LoVo (cell line): Measurements from ENCODE around the gene CPA5.
A peak's percentile ranks its signal among the peaks of the same experiment; 100 is the strongest.

ENCODE experiments used
- DNase-seq: peaks from one replicate; pipeline ENCODE4 v3.0.0-alpha.2; 2016; ENCODE audit warnings: low spot score

The CPA5 gene

DNA sequence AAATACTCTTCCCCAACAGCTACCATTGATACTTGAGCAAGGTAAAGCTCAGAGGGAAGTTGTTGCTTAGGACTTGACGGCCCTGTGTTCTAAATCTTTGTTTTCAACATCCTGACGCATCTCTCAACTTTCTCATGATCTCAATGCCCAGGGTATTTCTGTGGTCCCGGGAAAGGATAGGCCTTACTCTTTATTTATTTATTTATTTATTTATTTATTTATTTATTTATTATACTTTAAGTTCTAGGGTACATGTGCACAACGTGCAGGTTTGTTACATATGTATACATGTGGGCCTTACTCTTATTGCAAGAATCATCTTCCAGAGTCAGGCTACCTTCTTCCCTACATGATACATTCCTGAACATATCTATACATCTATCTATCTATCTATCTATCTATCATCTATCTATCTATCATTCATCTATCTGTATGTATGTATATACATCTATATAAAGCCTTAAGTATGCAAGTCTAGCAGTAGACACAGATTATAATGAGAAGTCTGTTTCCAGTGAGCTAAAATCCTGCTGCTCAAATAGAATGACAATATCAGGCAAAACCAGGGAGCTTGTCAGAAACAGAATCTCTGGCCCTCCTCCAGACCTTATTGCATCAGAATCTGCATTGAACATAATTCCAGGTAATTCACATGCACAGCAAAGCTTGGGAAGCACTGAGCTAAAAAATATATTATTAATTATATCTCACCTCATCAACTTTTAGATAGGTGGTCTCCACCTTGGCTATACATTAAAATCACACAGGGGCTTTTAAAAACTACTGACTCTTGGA is 12.2 kb upstream of the CPA5 start:
- no peak for DNase-seq

DNA sequence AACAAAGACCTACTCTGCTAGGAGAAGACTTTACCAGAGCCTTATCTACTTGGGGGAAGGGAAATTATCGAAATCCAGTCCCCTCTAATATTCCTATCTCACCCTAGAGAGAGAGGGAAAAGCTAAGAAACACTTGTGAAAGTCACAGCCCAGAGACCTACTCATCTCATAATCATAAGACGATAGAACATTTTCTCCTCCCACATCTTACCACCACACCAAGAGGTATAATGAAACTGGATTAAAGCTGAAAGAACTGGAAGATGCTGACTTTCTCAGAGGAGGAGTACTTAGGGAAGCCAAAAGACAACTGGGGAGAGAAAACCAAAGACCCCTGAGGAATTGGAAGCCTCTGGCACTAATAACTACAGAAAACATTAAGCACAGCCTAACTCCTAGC is 10.8 kb upstream of the CPA5 start:
- no peak for DNase-seq

- no peak for DNase-seq
Observed at GRCh38 chr7:130334274-130334673, 10.3 kb upstream of the CPA5 start.

- DNase-seq, result no peak
Observed at GRCh38 chr7:130337410-130337971, 7.1 kb upstream of the CPA5 start.

- no peak for DNase-seq
Observed at GRCh38 chr7:130338233-130338632, 6.4 kb upstream of the CPA5 start.

- DNase-seq, result no peak
Observed at GRCh38 chr7:130341882-130342281, 2.7 kb upstream of the CPA5 start.

- no peak for DNase-seq
Observed at GRCh38 chr7:130342701-130343380, 1.8 kb upstream of the CPA5 start.

- DNase-seq, result no peak
Observed at GRCh38 chr7:130345136-130345535, 520 bp downstream of the CPA5 start.

GRCh38 chr7:130345725-130346124 is 1.1 kb downstream of the CPA5 start:
- no peak for DNase-seq

GRCh38 chr7:130346177-130346905 is 1.7 kb downstream of the CPA5 start:
- DNase-seq, result no peak

DNA sequence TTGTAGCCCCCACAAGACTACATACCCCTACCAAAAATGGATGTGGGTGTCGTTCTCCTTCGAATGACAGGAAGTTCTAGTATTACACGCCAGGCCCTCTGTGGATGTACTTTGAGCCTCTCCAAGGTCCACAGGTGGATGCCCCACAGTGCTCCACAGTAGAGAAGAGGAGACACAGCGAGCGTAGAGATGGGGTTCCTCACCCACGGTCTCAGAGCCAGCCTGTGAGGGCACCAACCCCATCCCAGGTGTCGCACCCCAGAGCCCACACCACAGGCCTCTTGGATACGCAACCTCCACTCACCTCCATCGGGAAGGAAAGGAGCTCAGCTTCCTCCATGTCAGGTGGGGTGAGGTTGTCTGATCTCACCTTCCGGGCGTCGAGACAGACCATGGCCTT is 2.3 kb downstream of the CPA5 start:
- DNase-seq, result no peak

DNA sequence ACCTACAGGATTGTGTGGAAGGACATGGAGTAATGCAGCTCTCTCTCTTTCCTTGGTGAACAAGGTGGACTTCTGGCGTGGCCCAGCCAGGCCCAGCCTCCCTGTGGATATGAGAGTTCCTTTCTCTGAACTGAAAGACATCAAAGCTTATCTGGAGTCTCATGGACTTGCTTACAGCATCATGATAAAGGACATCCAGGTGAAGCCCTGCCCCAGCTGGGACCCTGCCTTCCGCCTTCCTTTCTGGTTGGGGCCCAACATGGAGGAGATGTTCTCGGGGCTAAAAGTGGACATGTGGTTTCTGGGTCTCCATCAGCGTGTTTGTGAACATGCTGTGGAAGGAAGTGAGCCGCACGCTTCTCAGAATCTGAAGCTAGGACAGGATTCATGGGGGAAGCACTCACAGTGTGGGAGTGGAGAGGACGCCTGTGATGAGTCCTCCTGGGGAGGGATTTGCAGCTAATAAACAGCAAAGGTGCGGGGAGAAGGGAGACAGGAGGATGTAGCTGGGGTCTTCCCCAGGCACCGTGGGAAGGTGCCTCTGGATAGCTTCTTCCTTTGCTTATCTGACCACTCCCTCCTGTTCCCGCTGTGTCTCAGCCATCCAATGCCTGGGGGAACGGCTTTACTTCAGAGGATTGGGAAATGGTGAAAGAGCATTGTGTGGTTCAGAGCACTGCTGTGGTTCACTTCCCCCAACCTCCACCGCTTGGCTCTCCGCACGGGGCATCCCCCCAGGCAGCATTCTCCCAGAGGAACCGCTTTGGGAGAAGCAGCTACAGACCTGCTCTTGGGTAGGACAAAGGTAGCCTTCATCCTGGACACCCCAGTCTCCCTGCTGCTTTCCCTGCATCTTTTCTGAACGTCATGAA is 5.5 kb downstream of the CPA5 start:
- DNase-seq, result no peak

DNA sequence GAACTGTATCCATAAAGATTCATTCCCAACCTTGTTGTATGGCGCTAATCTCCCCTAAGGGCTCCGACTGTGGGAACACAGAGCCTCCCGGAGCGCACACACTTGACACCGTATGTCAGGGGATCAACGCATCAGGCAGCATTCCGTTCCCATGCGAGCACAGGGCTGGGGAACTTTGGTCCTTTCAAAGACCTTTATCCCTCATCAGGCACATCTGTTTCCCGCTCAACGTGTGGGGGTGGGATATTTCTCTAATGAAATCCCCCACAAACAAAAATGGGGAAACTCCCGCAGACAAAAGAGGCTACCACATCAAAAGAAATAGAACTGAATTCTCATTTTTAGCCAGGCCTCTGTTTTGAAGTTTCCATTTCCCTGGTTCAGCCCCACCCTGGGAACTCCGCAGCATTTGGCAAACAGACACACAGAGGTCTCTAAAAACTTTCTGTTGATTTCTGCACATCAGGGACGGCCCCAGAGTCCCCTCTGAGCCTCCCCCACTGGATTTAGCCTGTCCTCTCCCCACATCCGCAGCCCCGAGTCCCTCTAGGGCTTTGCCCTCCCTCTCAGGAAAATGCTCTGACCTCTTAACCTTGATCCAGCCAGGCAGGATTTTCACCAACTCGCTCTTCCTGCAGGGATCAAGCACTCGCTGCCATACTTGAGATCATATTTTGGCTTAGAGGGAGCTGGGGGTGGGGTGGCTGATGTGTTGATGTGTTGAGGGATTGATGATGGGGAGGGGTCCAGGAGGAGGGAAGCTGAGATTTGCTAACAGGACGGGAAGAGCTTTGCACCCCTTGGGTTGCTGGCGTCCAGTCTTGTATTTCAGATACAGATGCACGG is 6.6 kb downstream of the CPA5 start:
- DNase-seq, result no peak

- no peak for DNase-seq
Observed at GRCh38 chr7:130351791-130352090, 7.1 kb downstream of the CPA5 start.

GRCh38 chr7:130352194-130353074 is 7.8 kb downstream of the CPA5 start:
- DNase-seq, result peak; percentile 36

DNA sequence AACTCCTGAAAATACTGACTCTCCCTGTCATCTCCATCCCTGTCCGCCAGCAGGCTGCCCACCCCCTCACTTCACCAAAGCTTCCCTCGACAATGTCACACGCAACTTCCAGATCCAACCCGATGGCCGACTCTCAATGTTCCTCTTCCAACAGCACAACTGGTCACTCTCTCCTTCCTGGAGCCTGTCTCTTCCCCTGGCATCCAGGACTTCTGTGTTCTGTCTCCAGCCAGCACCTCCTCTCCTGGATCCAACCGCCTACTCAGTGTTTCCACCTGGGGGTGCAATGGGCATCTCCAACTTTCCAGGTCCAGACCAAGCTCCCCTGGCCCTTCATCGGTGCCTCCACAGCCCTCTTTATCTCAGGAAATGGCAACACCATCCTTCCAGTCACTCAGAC is 8.6 kb downstream of the CPA5 start:
- DNase-seq, result no peak

- DNase-seq, result peak; percentile 60
Observed at GRCh38 chr7:130356121-130356875, 11.7 kb downstream of the CPA5 start.

DNA sequence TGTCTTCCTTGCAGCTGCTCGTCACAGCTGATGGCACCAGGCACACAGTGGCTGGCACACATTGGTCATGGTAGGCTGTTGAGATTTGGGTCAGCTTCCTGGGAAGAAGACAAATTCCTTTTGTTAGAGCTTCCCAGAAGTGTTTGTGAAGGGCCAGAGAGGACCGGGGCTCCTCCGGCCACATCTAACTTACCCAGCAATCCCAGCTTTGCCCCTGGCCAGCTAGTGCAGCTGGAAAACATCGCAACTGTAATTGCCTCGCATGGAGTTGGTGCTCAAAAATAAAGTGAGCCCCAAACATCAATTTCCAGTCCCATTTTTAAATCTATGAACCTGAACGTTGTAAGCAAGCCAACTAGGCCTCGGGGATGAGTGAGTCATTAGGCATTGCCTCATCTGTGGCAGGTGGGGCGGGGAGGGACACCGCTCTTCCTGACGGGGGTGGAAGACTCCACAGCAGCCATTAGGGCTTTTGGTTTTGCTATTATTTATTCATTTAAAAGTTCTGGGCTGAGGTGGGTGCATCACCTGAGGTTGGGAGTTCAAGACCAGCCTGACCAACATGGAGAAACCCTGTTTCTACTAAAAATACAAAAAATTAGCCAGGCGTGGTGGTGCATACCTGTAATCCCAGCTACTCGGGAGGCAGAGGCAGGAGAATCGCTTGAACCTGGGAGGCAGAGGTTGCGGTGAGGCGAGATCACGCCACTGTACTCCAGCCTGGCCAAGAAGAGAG is 12.4 kb downstream of the CPA5 start:
- DNase-seq, result peak; percentile 73
